ENCODE measurements around the gene PPP2R5C.

GRCh38 chr14:101918065-101918989, 156.8 kb downstream of the PPP2R5C start:
- TF ChIP-seq CTCF (IDR thresholded peaks at IDR 0.05) (no peak), POLR2A (IDR thresholded peaks at IDR 0.05) (no peak)

Data from transverse colon (tissue), 3 donors.